K562 (cell line): ENCODE data around the gene TFCP2L1. TPM values are rescaled to one million over a fixed set of nuclear protein-coding genes. Genes with fewer than 3 reads are reported as not detected.

Experiments used
- ATAC-seq: fragments of 200-7000 bp; cut with Tn5 transposase; 3 replicates; pipeline ENCODE4 v1.9.1; 2020; ENCODE audit warnings: moderate library complexity
- BruUV-seq: library from RNA; stranded (reverse); fragments of 400-500 nt; replicated peaks from 2 replicates; lab custom pipeline; 2021; lab: Mats Ljungman, UMichigan
- CTCF ChIA-PET: fragments of 300-600 bp; formaldehyde crosslinking; extraction: SDS; loops from one replicate; lab custom pipeline; 2021; ENCODE audit warnings: low intra/inter-chr PET ratio; lab: Yijun Ruan, JAX
- POLR2A ChIA-PET: fragments of 300-600, 350-650 bp; sonication (Branson Sonifier 250); formaldehyde crosslinking; extraction: SDS; loops from one replicate; lab custom pipeline; 2021; ENCODE audit warnings: antibody characterized with exemption, inconsistent platforms; lab: Yijun Ruan, JAX
- DNase-seq, 4 experiments: peaks; one replicate each; pipeline versions ENCODE4 v3.0.0 to v3.0.0-alpha.2; 2011 to 2018; ENCODE audit warnings: low spot score in 3 of 4, mixed read lengths in 3 of 4; ENCODE audit errors: extremely low read depth in 1 of 4
- FAIRE-seq: peaks from 2 replicates; lab custom pipeline; 2011; peaks lifted over from hg19 to GRCh38; lab: Jason Lieb, UNC
- H2AFZ ChIP-seq: 2 replicates; pipeline ENCODE4 v1.6.0; 2011; ENCODE audit warnings: low read depth, low read length, control low read depth, inconsistent platforms
- H3K27ac ChIP-seq: fragments of 200-600 bp; 3 replicates; pipeline ENCODE4 v1.8.0; 2011; ENCODE audit warnings: low read depth, mild to moderate bottlenecking, control low read depth, inconsistent platforms, low read length, moderate library complexity, mixed read lengths; ENCODE audit errors: extremely low read depth
- H3K27me3 ChIP-seq, 2 experiments: fragments of 300-600 bp in 1 of 2; 2 replicates in 1 of 2; 3 replicates in 1 of 2; pipeline versions ENCODE4 v1.6.0 to v1.8.0; 2011; ENCODE audit warnings: inconsistent platforms in 2 of 2, low read length in 2 of 2, mild to moderate bottlenecking in 1 of 2, mixed read lengths in 1 of 2, moderate library complexity in 1 of 2; ENCODE audit not compliant: control insufficient read depth in 2 of 2, insufficient read depth in 2 of 2
- H3K36me3 ChIP-seq: fragments of 300-600 bp; 3 replicates; pipeline ENCODE4 v1.8.0; 2011; ENCODE audit warnings: mild to moderate bottlenecking, low read length, inconsistent platforms; ENCODE audit not compliant: control insufficient read depth, insufficient read depth
- H3K4me1 ChIP-seq, 2 experiments: fragments of 200-600 bp in 1 of 2; replicated peaks in 1 of 2; 2 replicates in 1 of 2; 3 replicates in 1 of 2; pipeline versions ENCODE4 v1.5.1 to v1.8.0; 2011; ENCODE audit warnings: inconsistent platforms in 2 of 2, low read length in 2 of 2, mild to moderate bottlenecking in 1 of 2, mixed read lengths in 1 of 2, moderate library complexity in 1 of 2; ENCODE audit not compliant: control insufficient read depth in 2 of 2, insufficient read depth in 2 of 2
- H3K4me2 ChIP-seq: 2 replicates; pipeline ENCODE4 v1.6.1; 2011; ENCODE audit warnings: low read length, control low read depth, inconsistent platforms, mixed read lengths; ENCODE audit not compliant: insufficient read depth
- H3K4me3 ChIP-seq: fragments of 200-600 bp; sonication (generic), shearing (Covaris generic); 2 replicates; pipeline ENCODE4 v1.5.1; 2016; ENCODE audit warnings: control low read depth, inconsistent platforms
- H3K79me2 ChIP-seq: fragments of 200-600 bp; 3 replicates; pipeline ENCODE4 v1.8.0; 2011; ENCODE audit warnings: low read length, inconsistent platforms; ENCODE audit not compliant: control insufficient read depth, insufficient read depth
- H3K9ac ChIP-seq, 2 experiments: 2 replicates each; pipeline versions ENCODE4 v1.6.0 to v1.6.1; 2011; ENCODE audit warnings: low read depth in 2 of 2, low read length in 2 of 2, control low read depth in 1 of 2, inconsistent platforms in 1 of 2, mild to moderate bottlenecking in 1 of 2, mixed read lengths in 1 of 2; ENCODE audit not compliant: insufficient read depth in 1 of 2
- H3K9me1 ChIP-seq: one replicate; pipeline ENCODE4 v1.6.0; 2011; ENCODE audit warnings: inconsistent platforms, mild to moderate bottlenecking, low read length, moderate library complexity; ENCODE audit not compliant: control insufficient read depth, insufficient read depth
- H3K9me3 ChIP-seq: replicated peaks from 2 replicates; pipeline ENCODE4 v1.5.1; 2011; ENCODE audit warnings: low read depth, low read length, inconsistent platforms; ENCODE audit not compliant: control insufficient read depth, insufficient read depth
- H4K20me1 ChIP-seq: replicated peaks from 2 replicates; pipeline ENCODE4 v1.6.1; 2011; ENCODE audit warnings: low read length, inconsistent platforms, mixed read lengths; ENCODE audit not compliant: control insufficient read depth, insufficient read depth
- KLF16 ChIP-seq: IDR thresholded peaks from 2 replicates; pipeline ENCODE4 v1.6.1; 2016; ENCODE audit warnings: antibody characterized with exemption
- THAP12 ChIP-seq: fragments of 250-450 bp; sonication (Bioruptor Pico); IDR thresholded peaks from 2 replicates; pipeline ENCODE4 v1.9.0; 2021; ENCODE audit warnings: mild to moderate bottlenecking, inconsistent platforms
- U2AF1 ChIP-seq: fragments of 200-400 bp; formaldehyde crosslinking; optimal IDR thresholded peaks from 2 replicates; pipeline ENCODE3; 2017; ENCODE audit warnings: mild to moderate bottlenecking, low read depth, low read length, moderate library complexity
- ZKSCAN8 ChIP-seq: fragments of 200-800 bp; sonication (Bioruptor generic); IDR thresholded peaks from 2 replicates; pipeline ENCODE4 v1.6.1; 2016; ENCODE audit warnings: missing genetic modification characterization, missing compliant biosample characterization
- ZMIZ1 ChIP-seq, 2 experiments: fragments of 150-350 bp in 1 of 2; IDR thresholded peaks; 2 replicates each; pipeline ENCODE4 v1.6.1; 2012 to 2016; ENCODE audit warnings: low read depth in 2 of 2, low read length in 2 of 2, mild to moderate bottlenecking in 1 of 2, moderate library complexity in 1 of 2
- ZNF408 ChIP-seq: fragments of 250-450 bp; sonication (Bioruptor Pico); IDR thresholded peaks from 2 replicates; pipeline ENCODE4 v1.4.0; 2020; ENCODE audit warnings: low read depth, mild to moderate bottlenecking, moderate library complexity
- ZNF609 ChIP-seq: sonication (generic); formaldehyde crosslinking; IDR thresholded peaks from 2 replicates; pipeline ENCODE4 v1.8.1; 2023; ENCODE audit warnings: missing genetic modification reagents, mild to moderate bottlenecking, borderline replicate concordance
- WGBS: fragments of 100-300 bp; shearing (Covaris generic); methylation state at CpG from one replicate; pipeline ENCODE4 v1.1.6; 2016; ENCODE audit warnings: low coverage, mixed read lengths; ENCODE audit not compliant: insufficient coverage; ENCODE audit errors: missing lambda C conversion rate; 5-methylcytosine and 5-hydroxymethylcytosine counted together
- in situ Hi-C: fragments of 300-500 bp; cut with MboI; formaldehyde crosslinking; loops from 4 replicates; pipeline ENCODE4 v1.15.0; 2018; ENCODE audit warnings: inconsistent platforms, mixed read lengths
- intact Hi-C: fragments of 100-400 bp; cut with micrococcal nuclease; formaldehyde crosslinking; loops from 2 replicates; pipeline ENCODE4 v1.14.2; 2022
- polyA plus RNA-seq, 8 experiments: library from polyadenylated mRNA; depleted of rRNA in 4 of 8; stranded (reverse) in 5 of 8; unstranded in 3 of 8; fragments of >200 nt; fragmentation: Nextera tagmentation in 2 of 8; fragmentation: Illumina TruSeq in 1 of 8; extraction: Ambion mirVana in 2 of 8; extraction: Trizol in 1 of 8; gene quantifications; 2 replicates each; pipeline versions ENCODE4 v1.2.1 to v1.2.3, GENCODE V29; 2011 to 2014; ENCODE audit warnings: inconsistent platforms in 1 of 8, missing spikeins in 1 of 8
- total RNA-seq, 7 experiments: library from RNA; depleted of rRNA in 6 of 7; stranded (reverse); fragments of >200 nt in 6 of 7; fragmentation: Illumina TruSeq in 2 of 7; extraction: Trizol in 2 of 7; gene quantifications; 2 replicates each; pipeline versions ENCODE4 v1.2.1 to v1.2.3, GENCODE V29; 2011 to 2021; ENCODE audit warnings: low replicate concordance in 1 of 7
- TF ChIP-seq, protein P1 (sequence below): fragments of 450-650 bp; formaldehyde crosslinking; IDR thresholded peaks from 2 replicates; pipeline ENCODE4 v1.4.0; 2020; ENCODE audit warnings: mild to moderate bottlenecking, moderate library complexity

Gene TFCP2L1
- total and polyA plus RNA-seq, 9 of the 15 experiments (the other 6 are each of a cell fraction or from before 2014, with no cell fraction given) = 0.08 to 1.00 (median 0.42) TPM

DNA sequence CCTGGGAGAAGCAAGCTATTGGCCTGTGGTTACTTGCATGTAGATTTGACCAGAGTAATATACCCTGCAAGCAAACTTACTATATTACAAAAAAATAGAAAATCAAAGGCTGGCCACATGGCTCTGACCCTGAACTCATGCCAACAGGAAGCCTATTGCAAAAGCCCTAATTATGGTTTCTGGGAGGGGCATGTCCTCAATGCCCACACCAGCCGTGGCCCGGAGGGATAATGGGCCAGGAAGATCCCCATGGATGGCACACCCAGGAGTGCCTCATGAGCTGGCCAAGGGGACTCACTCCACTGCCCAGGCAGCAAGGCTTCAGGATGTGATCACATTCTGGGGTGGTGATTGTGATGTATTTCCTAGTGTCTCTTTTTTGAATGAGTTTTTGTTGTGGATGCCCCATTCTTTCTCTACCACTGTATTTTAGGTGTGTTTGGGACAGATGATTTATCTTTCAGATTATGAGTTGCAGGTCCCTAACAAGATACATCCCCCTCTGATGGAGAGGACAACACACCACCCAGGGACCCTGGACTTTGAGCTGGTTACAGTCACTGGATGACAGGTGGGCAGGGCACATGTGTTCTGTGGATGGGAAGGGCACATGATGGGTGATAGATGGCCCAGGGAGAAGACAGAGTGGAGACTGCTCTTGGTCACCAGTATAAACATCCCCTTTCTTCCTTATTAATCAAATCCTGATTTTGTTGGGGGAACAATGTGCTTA lies 18.7 kb upstream of the TFCP2L1 start:
- Histone ChIP-seq H3K9me1 (no peaks in the 10 kb centered on the region), H3K4me3 (no peak overlapping the region), H3K4me2 (no peak overlapping the region), H3K4me1 (no peaks in the 10 kb centered on the region), H3K9ac (no peak overlapping the region), H3K9me3 (no peaks in the 10 kb centered on the region), H2AFZ (no peak overlapping the region), H3K27ac (no peak overlapping the region), H4K20me1 (no peaks in the 10 kb centered on the region), H3K27me3 (peaks cover 19 to 21% of the 10 kb centered on the region in 2 experiments; a peak in 4 of 5 replicates), H3K36me3 (no peaks in the 10 kb centered on the region), H3K79me2 (no peaks in the 10 kb centered on the region)
- 5% methylated on average over 2 of the region's 2 CpGs for WGBS
- FAIRE-seq = no peak
- POLR2A ChIA-PET = interaction anchor here (0.7 kb wide), 1 partner anchor 200 kb away, joined by 3 read pairs; no protein-coding TSS in a partner anchor
- in situ Hi-C loops (no loop called here), intact Hi-C loops (no loop called here)
- ATAC-seq = no peak
- CTCF ChIA-PET = no interaction called here
- BruUV-seq = no TSS peak
- no peak for DNase-seq
- TF ChIP-seq U2AF1 = no peak
- TF ChIP-seq ZNF408 (CRISPR knock-in tag) = no peak
- no peak for TF ChIP-seq ZMIZ1 (IDR thresholded peaks at IDR 0.05; ENCODE audit: low read depth in 2 of 2, low read length in 2 of 2)
- TF ChIP-seq KLF16 = no peak
- no peak for TF ChIP-seq ZKSCAN8 (CRISPR knock-in tag)
- no peak for TF ChIP-seq ZNF609 (CRISPR knock-in tag)
- TF ChIP-seq THAP12 (CRISPR knock-in tag) = no peak
- TF ChIP-seq, protein P1, sequence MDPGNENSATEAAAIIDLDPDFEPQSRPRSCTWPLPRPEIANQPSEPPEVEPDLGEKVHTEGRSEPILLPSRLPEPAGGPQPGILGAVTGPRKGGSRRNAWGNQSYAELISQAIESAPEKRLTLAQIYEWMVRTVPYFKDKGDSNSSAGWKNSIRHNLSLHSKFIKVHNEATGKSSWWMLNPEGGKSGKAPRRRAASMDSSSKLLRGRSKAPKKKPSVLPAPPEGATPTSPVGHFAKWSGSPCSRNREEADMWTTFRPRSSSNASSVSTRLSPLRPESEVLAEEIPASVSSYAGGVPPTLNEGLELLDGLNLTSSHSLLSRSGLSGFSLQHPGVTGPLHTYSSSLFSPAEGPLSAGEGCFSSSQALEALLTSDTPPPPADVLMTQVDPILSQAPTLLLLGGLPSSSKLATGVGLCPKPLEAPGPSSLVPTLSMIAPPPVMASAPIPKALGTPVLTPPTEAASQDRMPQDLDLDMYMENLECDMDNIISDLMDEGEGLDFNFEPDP = no peak
